22Rv1 (cell line): ENCODE results near the gene GRIA4.

Experiments used
- H3K27ac ChIP-seq: fragments of 450-650 bp; 2 replicates; pipeline ENCODE4 v1.5.1; 2017
- CTCF ChIP-seq: fragments of 450-650 bp; IDR thresholded peaks from 2 replicates; pipeline ENCODE4 v1.5.1; 2017; ENCODE audit warnings: mild to moderate bottlenecking
- ZFX ChIP-seq: fragments of 450-650 bp; IDR thresholded peaks from 2 replicates; pipeline ENCODE4 v1.6.1; 2017; ENCODE audit warnings: antibody characterized with exemption, borderline replicate concordance

The GRIA4 gene

GRCh38 chr11:105665281-105665680, 55.4 kb downstream of the GRIA4 start:
- TF ChIP-seq ZFX (no peak), CTCF (no peak)
- H3K27ac ChIP-seq: no peak overlapping the region

- TF ChIP-seq ZFX (no peak), CTCF (no peak)
Measured at GRCh38 chr11:105667441-105667840, 57.6 kb downstream of the GRIA4 start.

GRCh38 chr11:105670811-105671210, 60.9 kb downstream of the GRIA4 start:
- H3K27ac ChIP-seq: no peak overlapping the region
- TF ChIP-seq CTCF (no peak), ZFX (no peak)

More at GRCh38 chr11:105667441-105667840, 57.6 kb downstream of the GRIA4 start:
- H3K27ac ChIP-seq: no peak overlapping the region

- TF ChIP-seq ZFX (no peak), CTCF (no peak)
- H3K27ac ChIP-seq: no peak overlapping the region
Measured at GRCh38 chr11:105673089-105673488, 63.2 kb downstream of the GRIA4 start.

- H3K27ac ChIP-seq: no peak overlapping the region
- TF ChIP-seq ZFX (no peak), CTCF (no peak)
Measured at GRCh38 chr11:105689631-105690030, 79.8 kb downstream of the GRIA4 start.

- no peak for TF ChIP-seq CTCF
- TF ChIP-seq ZFX: no peak
Measured at GRCh38 chr11:105690467-105690866, 80.6 kb downstream of the GRIA4 start.

GRCh38 chr11:105693075-105693759, 83.3 kb downstream of the GRIA4 start:
- H3K27ac ChIP-seq: no peak overlapping the region
- TF ChIP-seq CTCF (no peak), ZFX (no peak)

More at GRCh38 chr11:105690467-105690866, 80.6 kb downstream of the GRIA4 start:
- H3K27ac ChIP-seq: no peak overlapping the region
